ENCODE measurements around the gene PMS1. TPM values are rescaled to one million over a fixed set of nuclear protein-coding genes. Genes with fewer than 3 reads are reported as not detected.

The PMS1 gene
- polyA plus RNA-seq, 1 of the 3 experiments (the other 2 are of a cell fraction): 7.7 TPM

GRCh38 chr2:189782221-189782671, 2.0 kb upstream of the PMS1 start:
- Histone ChIP-seq H3K9ac (peak overlapping the region; percentile 74; the same call in 1 of the 2 replicates), H3F3A (replicated peaks; ENCODE audit: insufficient read depth) (peaks cover 18% of the 10 kb centered on the region), H3K36me3 (replicated peaks in 1 of 2; ENCODE audit: control insufficient read depth in 1 of 2, insufficient read depth in 2 of 2, low read length in 1 of 2) (peaks cover 33 to 52% of the 10 kb centered on the region in 2 experiments), H3K27me3 (ENCODE audit: insufficient read depth) (no peaks in the 10 kb centered on the region), H3K27ac (ENCODE audit: low read depth in 2 of 2, low read length in 1 of 2) (peak overlapping the region in 1 of 2 experiments; percentile 93; a peak in 1 of 4 replicates), H3K79me2 (ENCODE audit: insufficient read depth) (peaks cover 91% of the 10 kb centered on the region), H2AFZ (ENCODE audit: low read depth) (no peak overlapping the region), H3K4me1 (ENCODE audit: control insufficient read depth in 1 of 2, insufficient read depth in 2 of 2, low read depth in 1 of 2, low read length in 1 of 2) (peaks cover 3 to 8% of the 10 kb centered on the region in 2 experiments), H3K4me3 (ENCODE audit: low read depth in 2 of 2, low read length in 1 of 2) (peak overlapping the region; percentile 80 to 94), H3K4me2 (peak overlapping the region; percentile 72), H3K9me2 (no peaks in the 10 kb centered on the region), H4K20me1 (ENCODE audit: insufficient read depth) (no peaks in the 10 kb centered on the region), H3K9me3 (no peaks in the 10 kb centered on the region)
- WGBS (ENCODE audit: low lambda C conversion rate): 47% methylated on average over 4 of the region's 4 CpGs
- ChIA-PET POLR2A (no interaction called here), CTCF (interaction anchor here (2.4 kb wide), 1 partner anchor 19 kb away, joined by 7 read pairs; the partner anchor contains the start of gene OSGEPL1)
- TF ChIP-seq YY1 (IDR thresholded peaks at IDR 0.05; ENCODE audit: low read depth) (no peak), FOXM1 (IDR thresholded peaks at IDR 0.05; ENCODE audit: low read depth) (no peak), FOXJ3 (CRISPR knock-in tag; IDR thresholded peaks at IDR 0.05) (no peak), TEAD4 (IDR thresholded peaks at IDR 0.05; ENCODE audit: borderline replicate concordance, insufficient read depth) (no peak), SIN3A (IDR thresholded peaks at IDR 0.05; ENCODE audit: borderline replicate concordance, low read depth, low read length) (no peak), MEF2A (IDR thresholded peaks at IDR 0.05; ENCODE audit: borderline replicate concordance, low read depth) (no peak), EP300 (IDR thresholded peaks at IDR 0.05; ENCODE audit: borderline replicate concordance in 1 of 2, low read depth in 1 of 2, low read length in 1 of 2) (no peak), TAF1 (IDR thresholded peaks at IDR 0.05; ENCODE audit: borderline replicate concordance, low read depth, low read length) (no peak), RXRA (IDR thresholded peaks at IDR 0.05; ENCODE audit: borderline replicate concordance, low read depth) (no peak)
- TF ChIP-seq, protein P1, sequence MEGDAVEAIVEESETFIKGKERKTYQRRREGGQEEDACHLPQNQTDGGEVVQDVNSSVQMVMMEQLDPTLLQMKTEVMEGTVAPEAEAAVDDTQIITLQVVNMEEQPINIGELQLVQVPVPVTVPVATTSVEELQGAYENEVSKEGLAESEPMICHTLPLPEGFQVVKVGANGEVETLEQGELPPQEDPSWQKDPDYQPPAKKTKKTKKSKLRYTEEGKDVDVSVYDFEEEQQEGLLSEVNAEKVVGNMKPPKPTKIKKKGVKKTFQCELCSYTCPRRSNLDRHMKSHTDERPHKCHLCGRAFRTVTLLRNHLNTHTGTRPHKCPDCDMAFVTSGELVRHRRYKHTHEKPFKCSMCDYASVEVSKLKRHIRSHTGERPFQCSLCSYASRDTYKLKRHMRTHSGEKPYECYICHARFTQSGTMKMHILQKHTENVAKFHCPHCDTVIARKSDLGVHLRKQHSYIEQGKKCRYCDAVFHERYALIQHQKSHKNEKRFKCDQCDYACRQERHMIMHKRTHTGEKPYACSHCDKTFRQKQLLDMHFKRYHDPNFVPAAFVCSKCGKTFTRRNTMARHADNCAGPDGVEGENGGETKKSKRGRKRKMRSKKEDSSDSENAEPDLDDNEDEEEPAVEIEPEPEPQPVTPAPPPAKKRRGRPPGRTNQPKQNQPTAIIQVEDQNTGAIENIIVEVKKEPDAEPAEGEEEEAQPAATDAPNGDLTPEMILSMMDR (IDR thresholded peaks at IDR 0.05): no peak
- TF ChIP-seq, protein P2, sequence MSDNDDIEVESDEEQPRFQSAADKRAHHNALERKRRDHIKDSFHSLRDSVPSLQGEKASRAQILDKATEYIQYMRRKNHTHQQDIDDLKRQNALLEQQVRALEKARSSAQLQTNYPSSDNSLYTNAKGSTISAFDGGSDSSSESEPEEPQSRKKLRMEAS (IDR thresholded peaks at IDR 0.05; ENCODE audit: low read depth): no peak
- no peak for DNase-seq

DNA sequence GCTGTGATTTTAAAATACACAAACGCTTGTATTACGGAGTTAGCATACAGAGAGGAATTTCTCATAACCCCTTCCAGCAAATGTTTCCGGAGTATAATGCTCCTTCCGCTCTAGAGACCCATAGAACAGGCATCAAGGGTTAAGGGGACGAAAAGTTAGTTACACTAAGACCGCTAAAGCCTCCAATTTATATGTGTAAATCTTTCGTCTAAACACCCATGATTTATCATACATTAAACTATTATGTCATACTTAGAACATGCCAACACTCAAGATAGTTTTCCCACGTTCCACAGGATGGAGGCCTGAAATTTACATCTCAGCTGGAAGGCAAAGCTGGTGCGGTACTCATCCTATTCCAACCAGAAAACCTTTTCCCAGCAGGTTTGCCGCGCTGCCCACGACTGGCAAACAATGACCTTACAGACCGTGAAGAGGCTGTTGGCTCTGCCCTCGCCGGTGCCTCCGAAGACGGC, 761 bp upstream of the PMS1 start:
- Histone ChIP-seq H3K4me2 (peak overlapping the region; percentile 72), H3K4me1 (ENCODE audit: control insufficient read depth in 1 of 2, insufficient read depth in 2 of 2, low read depth in 1 of 2, low read length in 1 of 2) (peaks cover 3 to 8% of the 10 kb centered on the region in 2 experiments), H3K27me3 (ENCODE audit: insufficient read depth) (no peaks in the 10 kb centered on the region), H3K27ac (ENCODE audit: low read depth in 2 of 2, low read length in 1 of 2) (peak overlapping the region; percentile 93 to 94), H3K9me2 (no peaks in the 10 kb centered on the region), H3K4me3 (ENCODE audit: low read depth in 2 of 2, low read length in 1 of 2) (peak overlapping the region; percentile 80 to 94), H3K79me2 (ENCODE audit: insufficient read depth) (peaks cover 91% of the 10 kb centered on the region), H3K9ac (peak overlapping the region; percentile 74), H4K20me1 (ENCODE audit: insufficient read depth) (no peaks in the 10 kb centered on the region; the same call in 1 of the 2 replicates), H3K9me3 (no peaks in the 10 kb centered on the region), H2AFZ (ENCODE audit: low read depth) (peak overlapping the region; percentile 88), H3K36me3 (replicated peaks in 1 of 2; ENCODE audit: control insufficient read depth in 1 of 2, insufficient read depth in 2 of 2, low read length in 1 of 2) (peaks cover 37 to 40% of the 10 kb centered on the region in 2 experiments), H3F3A (replicated peaks; ENCODE audit: insufficient read depth) (peaks cover 18% of the 10 kb centered on the region)
- ChIA-PET POLR2A (interaction anchor here (0.7 to 1.9 kb wide), 4 partner anchors 10 to 123 kb away, joined by 3 to 31 read pairs (median 6); partner anchors contain the start of genes ASNSD1 and OSGEPL1), CTCF (interaction anchor here (1.1 to 2.4 kb wide), 2 partner anchors 17 to 21 kb away, joined by 3 to 7 read pairs; partner anchors contain the start of gene OSGEPL1)
- WGBS (ENCODE audit: low lambda C conversion rate): under 1% methylated on average over 14 of the region's 17 CpGs
- peak; percentile 40 for DNase-seq
- TF ChIP-seq GABPA (IDR thresholded peaks at IDR 0.05; ENCODE audit: low read depth): peak; percentile 77
- TF ChIP-seq FOXM1 (IDR thresholded peaks at IDR 0.05; ENCODE audit: low read depth): no peak
